Activated gamma-delta T cell treated with Interleukin-2 at 50 U/mL for 16 hours (primary cell): ENCODE data around the gene ABCG2.
"Not testable (repeated sequence)": the region's sequence is repeated elsewhere in the genome, so short reads cannot be mapped to it uniquely, and the experiment has no call there.

Experiments
- DNase-seq: peaks from one replicate; pipeline ENCODE4 v3.0.0-alpha.2; 2020

The ABCG2 gene

GRCh38 chr4:88163336-88163735 is 4.9 kb upstream of the ABCG2 start:
- no peak for DNase-seq

GRCh38 chr4:88162626-88163025 is 4.2 kb upstream of the ABCG2 start:
- no peak for DNase-seq

GRCh38 chr4:88159229-88159725 is 838 bp upstream of the ABCG2 start:
- no peak for DNase-seq

- no peak for DNase-seq
Measured at GRCh38 chr4:88158038-88158488, 376 bp downstream of the ABCG2 start.

- not testable (repeated sequence) for DNase-seq
Measured at GRCh38 chr4:88152331-88152730, 6.1 kb downstream of the ABCG2 start.

GRCh38 chr4:88148560-88148959 is 9.9 kb downstream of the ABCG2 start:
- no peak for DNase-seq

- DNase-seq, result no peak
Measured at GRCh38 chr4:88147799-88148217, 10.6 kb downstream of the ABCG2 start.

- no peak for DNase-seq
Measured at GRCh38 chr4:88146891-88147290, 11.5 kb downstream of the ABCG2 start.

- no peak for DNase-seq
Measured at GRCh38 chr4:88144866-88145300, 13.6 kb downstream of the ABCG2 start.

- DNase-seq, result no peak
Measured at GRCh38 chr4:88144048-88144447, 14.4 kb downstream of the ABCG2 start.

- DNase-seq, result no peak
Measured at GRCh38 chr4:88143504-88143903, 14.9 kb downstream of the ABCG2 start.

- no peak for DNase-seq
Measured at GRCh38 chr4:88138561-88138960, 19.9 kb downstream of the ABCG2 start.

GRCh38 chr4:88137112-88137511 is 21.3 kb downstream of the ABCG2 start:
- DNase-seq, result no peak

GRCh38 chr4:88136249-88136648 is 22.2 kb downstream of the ABCG2 start:
- no peak for DNase-seq

- DNase-seq, result no peak
Measured at GRCh38 chr4:88135356-88135663, 23.1 kb downstream of the ABCG2 start.

- no peak for DNase-seq
Measured at GRCh38 chr4:88134536-88135355, 23.7 kb downstream of the ABCG2 start.

- DNase-seq, result no peak
Measured at GRCh38 chr4:88134111-88134510, 24.3 kb downstream of the ABCG2 start.

- no peak for DNase-seq
Measured at GRCh38 chr4:88130544-88131305, 27.7 kb downstream of the ABCG2 start.

- DNase-seq, result no peak
Measured at GRCh38 chr4:88130003-88130402, 28.4 kb downstream of the ABCG2 start.

GRCh38 chr4:88122260-88122659 is 36.2 kb downstream of the ABCG2 start:
- not testable (repeated sequence) for DNase-seq

- no peak for DNase-seq
Measured at GRCh38 chr4:88119943-88120342, 38.5 kb downstream of the ABCG2 start.

GRCh38 chr4:88115587-88115986 is 42.9 kb downstream of the ABCG2 start:
- DNase-seq, result no peak

GRCh38 chr4:88112856-88113255 is 45.6 kb downstream of the ABCG2 start:
- DNase-seq, result no peak

GRCh38 chr4:88110826-88111225 is 47.6 kb downstream of the ABCG2 start:
- DNase-seq, result no peak
